ENCODE data around the gene CHRDL2.
"Not testable (repeated sequence)": the region's sequence is repeated elsewhere in the genome, so short reads cannot be mapped to it uniquely, and the experiment has no call there.

The CHRDL2 gene

DNA sequence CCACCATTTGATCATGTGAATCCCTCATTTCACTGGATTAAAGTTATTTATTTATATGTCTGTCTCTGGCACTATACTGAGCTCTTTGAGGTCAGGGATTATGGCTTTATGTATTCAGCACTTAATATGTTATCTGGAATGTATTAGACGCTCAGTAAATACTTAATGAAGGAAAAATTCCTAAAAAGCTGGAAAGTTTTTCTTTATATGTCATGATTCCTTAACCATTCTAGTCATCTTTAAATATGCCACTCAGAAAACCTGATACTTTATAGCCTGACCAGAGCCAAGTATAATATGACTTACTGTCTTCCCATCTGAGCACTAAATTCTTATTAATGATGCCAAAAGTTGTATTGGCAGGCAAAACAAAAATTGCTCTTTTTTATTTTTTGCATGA, 44.5 kb upstream of the CHRDL2 start:
- FAIRE-seq (no peak), DNase-seq (ENCODE audit: insufficient read length, low spot score) (no peak)
- TF ChIP-seq, protein P1, sequence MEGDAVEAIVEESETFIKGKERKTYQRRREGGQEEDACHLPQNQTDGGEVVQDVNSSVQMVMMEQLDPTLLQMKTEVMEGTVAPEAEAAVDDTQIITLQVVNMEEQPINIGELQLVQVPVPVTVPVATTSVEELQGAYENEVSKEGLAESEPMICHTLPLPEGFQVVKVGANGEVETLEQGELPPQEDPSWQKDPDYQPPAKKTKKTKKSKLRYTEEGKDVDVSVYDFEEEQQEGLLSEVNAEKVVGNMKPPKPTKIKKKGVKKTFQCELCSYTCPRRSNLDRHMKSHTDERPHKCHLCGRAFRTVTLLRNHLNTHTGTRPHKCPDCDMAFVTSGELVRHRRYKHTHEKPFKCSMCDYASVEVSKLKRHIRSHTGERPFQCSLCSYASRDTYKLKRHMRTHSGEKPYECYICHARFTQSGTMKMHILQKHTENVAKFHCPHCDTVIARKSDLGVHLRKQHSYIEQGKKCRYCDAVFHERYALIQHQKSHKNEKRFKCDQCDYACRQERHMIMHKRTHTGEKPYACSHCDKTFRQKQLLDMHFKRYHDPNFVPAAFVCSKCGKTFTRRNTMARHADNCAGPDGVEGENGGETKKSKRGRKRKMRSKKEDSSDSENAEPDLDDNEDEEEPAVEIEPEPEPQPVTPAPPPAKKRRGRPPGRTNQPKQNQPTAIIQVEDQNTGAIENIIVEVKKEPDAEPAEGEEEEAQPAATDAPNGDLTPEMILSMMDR (IDR thresholded peaks at IDR 0.05; ENCODE audit: insufficient read depth, missing control alignments) = no peak

DNA sequence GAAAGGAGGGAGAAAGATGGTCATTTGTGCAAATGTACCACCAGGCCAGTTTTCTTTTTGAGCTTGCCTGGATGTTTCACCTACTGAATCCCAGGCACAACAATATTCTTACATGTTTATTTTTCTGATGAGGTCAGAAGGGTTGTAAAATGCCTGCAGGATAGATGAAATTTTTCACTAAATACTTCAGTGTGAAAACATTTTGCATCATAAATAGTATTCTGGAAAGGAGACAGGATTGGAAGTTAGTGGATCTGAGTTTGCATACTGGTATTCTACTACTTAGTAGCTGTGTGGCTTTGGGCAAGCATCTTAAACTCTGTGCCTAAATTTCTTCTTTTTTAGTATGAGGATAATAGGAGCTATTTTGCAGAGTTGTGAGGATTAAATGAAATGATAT, 42.2 kb upstream of the CHRDL2 start:
- FAIRE-seq = no peak
- TF ChIP-seq, protein P1 (IDR thresholded peaks at IDR 0.05; ENCODE audit: insufficient read depth, missing control alignments) = no peak
- DNase-seq (ENCODE audit: insufficient read length, low spot score) = no peak

DNA sequence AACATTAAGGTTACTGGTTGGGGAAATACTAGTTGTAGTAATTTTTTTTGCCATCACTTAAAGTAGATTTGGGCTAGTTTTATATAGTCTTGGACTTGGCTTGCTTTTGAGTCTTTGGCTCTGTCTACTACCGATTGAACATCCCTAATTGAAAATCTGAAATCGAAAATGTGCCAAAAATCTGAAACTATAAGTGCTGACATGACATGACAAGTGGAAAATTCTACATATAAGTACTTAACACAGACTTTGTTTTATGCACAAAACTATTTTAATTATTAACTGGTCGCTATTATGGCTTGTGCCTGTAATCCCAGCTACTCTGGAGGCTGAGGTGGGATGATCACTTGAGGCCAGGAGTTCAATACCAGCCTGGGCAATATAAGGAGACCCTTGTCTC, 39.9 kb upstream of the CHRDL2 start:
- DNase-seq (ENCODE audit: insufficient read length, low spot score) = no peak
- TF ChIP-seq, protein P1 (IDR thresholded peaks at IDR 0.05; ENCODE audit: insufficient read depth, missing control alignments) = no peak
- FAIRE-seq = no peak

DNA sequence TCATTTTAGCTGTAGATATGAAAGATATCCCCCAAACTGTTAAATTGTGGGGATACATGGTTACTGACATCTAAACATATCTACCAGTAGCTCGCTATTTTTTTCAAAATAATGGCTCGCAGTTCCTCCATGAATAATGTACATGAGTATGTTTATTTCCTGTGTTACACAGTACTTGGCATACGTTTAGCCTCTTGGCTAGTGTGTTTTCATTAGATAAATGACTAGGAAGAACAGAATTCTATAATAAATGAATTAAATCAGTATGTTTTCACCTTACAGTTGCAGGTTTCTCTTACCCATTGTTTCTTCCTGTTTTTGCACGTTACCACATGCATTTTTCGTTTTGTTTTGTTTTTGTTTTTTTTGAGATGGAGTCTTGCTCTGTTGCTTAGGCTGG, 39.2 kb upstream of the CHRDL2 start:
- FAIRE-seq (no peak), DNase-seq (ENCODE audit: insufficient read length, low spot score) (no peak)
- TF ChIP-seq, protein P1 (IDR thresholded peaks at IDR 0.05; ENCODE audit: insufficient read depth, missing control alignments) = no peak

DNA sequence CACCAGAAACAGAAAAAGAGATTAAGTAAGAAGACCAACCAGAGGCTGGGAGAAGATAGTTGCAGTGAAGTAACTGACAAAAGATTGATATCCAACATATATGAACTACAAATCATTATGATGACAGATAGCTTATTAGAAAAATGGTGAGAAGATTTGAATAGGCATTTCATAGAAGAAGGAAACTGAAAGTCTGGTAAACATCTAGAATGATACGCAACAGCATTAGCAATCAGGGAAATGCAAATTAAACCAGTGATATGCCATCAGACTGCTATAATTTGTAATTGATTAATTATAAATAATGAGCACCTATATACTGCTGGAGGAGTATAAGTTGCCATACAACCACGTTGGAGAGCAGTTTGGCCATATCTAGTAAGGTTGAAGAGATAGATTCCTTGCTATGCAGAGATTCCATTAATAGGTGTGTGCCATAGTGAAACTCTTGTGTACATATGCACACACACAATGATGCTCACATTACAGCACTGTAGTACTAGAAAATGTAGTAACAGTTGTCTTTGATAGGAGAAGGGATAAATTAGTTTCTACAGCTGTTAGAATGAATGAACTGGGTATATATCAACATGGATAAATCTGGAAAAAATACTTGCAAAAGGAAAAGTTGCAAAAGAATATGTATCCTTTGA, 38.0 kb upstream of the CHRDL2 start:
- FAIRE-seq (no peak), DNase-seq (ENCODE audit: insufficient read length, low spot score) (no peak)

DNA sequence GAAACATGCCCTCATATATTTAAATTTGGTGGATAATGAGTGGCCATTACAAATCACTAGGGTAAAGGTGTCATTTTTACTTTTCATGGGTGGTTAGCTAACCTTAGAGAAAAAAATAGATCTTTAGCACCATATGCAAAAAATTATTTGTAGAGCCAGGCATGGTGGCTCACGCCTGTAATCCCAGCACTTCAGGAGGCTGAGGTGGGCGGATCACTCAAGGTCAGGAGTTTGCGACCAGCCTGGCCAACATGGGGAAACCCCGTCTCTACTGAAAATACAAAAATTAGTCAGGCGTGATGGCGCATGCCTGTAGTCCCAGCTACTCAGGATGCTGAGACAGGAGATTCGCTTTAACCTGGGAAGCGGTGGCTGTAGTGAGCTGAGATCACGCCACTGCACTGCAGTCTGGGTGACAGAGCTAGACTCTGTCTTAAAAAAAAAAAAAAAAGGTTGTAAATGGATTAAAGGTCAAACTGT, 37.0 kb upstream of the CHRDL2 start:
- DNase-seq (ENCODE audit: insufficient read length, low spot score); FAIRE-seq: not testable (repeated sequence)

More for the DNA sequence above, 38.0 kb upstream of the CHRDL2 start:
- TF ChIP-seq, protein P1 (IDR thresholded peaks at IDR 0.05; ENCODE audit: insufficient read depth, missing control alignments) = no peak

DNA sequence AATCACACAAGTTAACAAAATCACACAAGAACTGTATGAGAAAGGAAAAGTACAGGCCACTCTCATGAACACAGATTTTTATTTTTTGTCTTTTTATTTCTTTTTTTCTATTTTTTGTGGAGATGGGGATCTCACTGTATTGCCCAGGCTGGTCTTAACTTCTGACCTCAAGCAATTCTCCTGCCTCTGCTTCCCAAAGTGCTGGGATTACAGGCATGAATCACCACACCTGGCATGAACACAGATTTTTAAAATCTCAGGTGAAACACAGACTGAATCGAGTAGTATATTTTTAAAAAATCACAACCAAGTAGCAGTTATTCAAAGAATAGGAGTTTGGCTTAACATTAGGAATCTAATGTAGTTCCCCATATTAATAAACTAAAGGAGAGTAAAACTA, 35.7 kb upstream of the CHRDL2 start:
- FAIRE-seq = no peak
- no peak for DNase-seq (ENCODE audit: insufficient read length, low spot score)
- TF ChIP-seq, protein P1 (IDR thresholded peaks at IDR 0.05; ENCODE audit: insufficient read depth, missing control alignments) = no peak
